Breast epithelium (tissue), 4 donors: Measurements from ENCODE around the gene RAB6A. TPM values are rescaled to one million over a fixed set of nuclear protein-coding genes. Genes with fewer than 3 reads are reported as not detected.
A peak's percentile ranks its signal among the peaks of the same experiment; 100 is the strongest.

Experiments used
- DNase-seq, 2 donors: peaks; one replicate each; pipeline ENCODE4 v3.0.0-alpha.2; 2019; ENCODE audit warnings: low spot score in 2 of 2
- H3K27ac ChIP-seq, 2 donors: fragments of 200-600 bp; sonication (generic) in 1 of 2; one replicate each; pipeline ENCODE4 v1.5.1; 2016 to 2019; ENCODE audit warnings: mild to moderate bottlenecking in 1 of 2
- H3K27me3 ChIP-seq, 2 donors: fragments of 200-600 bp; sonication (generic) in 1 of 2; one replicate each; pipeline versions ENCODE4 v1.5.1 to v1.6.0; 2017 to 2019; ENCODE audit warnings: control low read depth in 1 of 2, mild to moderate bottlenecking in 1 of 2
- H3K36me3 ChIP-seq: fragments of 200-600 bp; one replicate; pipeline ENCODE4 v1.5.1; 2019
- H3K4me1 ChIP-seq, 2 donors: fragments of 200-600 bp; sonication (generic); one replicate each; pipeline ENCODE4 v1.5.1; 2016 to 2019; ENCODE audit warnings: control low read depth in 1 of 2
- H3K4me3 ChIP-seq, 3 donors: fragments of 200-600 bp; sonication (generic); 1 replicate in 2 of 3; 2 replicates in 1 of 3; pipeline ENCODE4 v1.5.1; 2016 to 2019; ENCODE audit warnings: mild to moderate bottlenecking in 3 of 3, moderate library complexity in 2 of 3
- H3K9me3 ChIP-seq, 2 donors: fragments of 200-600 bp; sonication (generic) in 1 of 2; one replicate each; pipeline ENCODE4 v1.5.1; 2016 to 2019; ENCODE audit warnings: control low read depth in 1 of 2
- CTCF ChIP-seq, 3 donors: fragments of 450-650 bp; IDR thresholded peaks; one replicate each; pipeline ENCODE4 v1.5.1; 2016 to 2017; ENCODE audit warnings: antibody characterized with exemption in 3 of 3, mild to moderate bottlenecking in 3 of 3, moderate library complexity in 3 of 3
- POLR2A ChIP-seq: fragments of 450-650 bp; IDR thresholded peaks from one replicate; pipeline ENCODE4 v1.6.1; 2016; ENCODE audit warnings: antibody characterized with exemption, mild to moderate bottlenecking, moderate library complexity
- POLR2AphosphoS5 ChIP-seq, 3 donors: sonication (generic); formaldehyde crosslinking; IDR thresholded peaks; one replicate each; pipeline ENCODE4 v1.6.1; 2017; ENCODE audit warnings: antibody characterized with exemption in 3 of 3
- intact Hi-C: fragments of 100-400 bp; cut with DNase I; formaldehyde crosslinking; loops from one replicate; pipeline ENCODE4 v1.15.1; 2023; ENCODE audit warnings: low total_unique reads
- total RNA-seq, 3 donors: library from RNA; depleted of rRNA; stranded (reverse); fragments of >200 nt; gene quantifications; one replicate each; pipeline ENCODE4 v1.1.0, GENCODE V29; 2016

Gene RAB6A
- total RNA-seq, 3 donors from 2014 or later: 79.6 to 119 (median 102) TPM

DNA sequence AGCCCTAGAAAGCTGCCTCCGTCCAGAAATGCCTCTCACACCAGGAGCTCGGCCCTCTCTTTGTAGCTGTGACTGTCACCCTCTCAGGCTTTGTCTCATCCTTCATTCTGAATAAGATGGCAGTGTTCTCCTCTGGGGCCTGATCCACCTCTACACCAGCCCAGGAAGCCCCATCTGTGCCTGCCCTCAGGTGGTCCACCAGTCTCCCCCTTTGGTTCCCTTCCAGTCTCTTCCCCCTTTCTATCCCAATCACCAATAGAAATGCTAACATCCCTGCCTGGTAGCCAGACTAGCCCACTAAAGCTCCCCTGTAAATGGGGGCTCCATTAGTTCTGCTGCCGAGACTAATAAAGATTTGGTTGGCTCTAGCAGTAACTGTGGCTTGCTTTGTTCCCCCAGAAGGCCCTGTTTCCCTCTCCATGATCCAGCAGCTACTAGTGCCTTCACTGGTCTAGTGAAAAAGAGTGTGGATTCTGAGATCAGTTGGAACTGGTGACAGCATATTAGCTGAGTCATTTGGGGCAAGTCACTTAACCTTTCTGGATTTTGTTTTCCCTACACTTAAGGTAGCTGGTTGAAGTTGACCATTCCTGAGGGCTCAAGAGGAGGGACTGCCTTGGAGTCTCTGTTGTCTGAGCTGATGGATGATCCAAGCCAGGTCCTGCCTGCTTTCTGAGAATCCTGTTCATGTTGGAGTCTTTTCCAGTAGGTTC is 98.3 kb downstream of the RAB6A start:
- intact Hi-C loops: no loop called here
- TF ChIP-seq POLR2AphosphoS5 (IDR thresholded peaks at IDR 0.05) (no peak), CTCF (IDR thresholded peaks at IDR 0.05) (no peak), POLR2A (no peak)

DNA sequence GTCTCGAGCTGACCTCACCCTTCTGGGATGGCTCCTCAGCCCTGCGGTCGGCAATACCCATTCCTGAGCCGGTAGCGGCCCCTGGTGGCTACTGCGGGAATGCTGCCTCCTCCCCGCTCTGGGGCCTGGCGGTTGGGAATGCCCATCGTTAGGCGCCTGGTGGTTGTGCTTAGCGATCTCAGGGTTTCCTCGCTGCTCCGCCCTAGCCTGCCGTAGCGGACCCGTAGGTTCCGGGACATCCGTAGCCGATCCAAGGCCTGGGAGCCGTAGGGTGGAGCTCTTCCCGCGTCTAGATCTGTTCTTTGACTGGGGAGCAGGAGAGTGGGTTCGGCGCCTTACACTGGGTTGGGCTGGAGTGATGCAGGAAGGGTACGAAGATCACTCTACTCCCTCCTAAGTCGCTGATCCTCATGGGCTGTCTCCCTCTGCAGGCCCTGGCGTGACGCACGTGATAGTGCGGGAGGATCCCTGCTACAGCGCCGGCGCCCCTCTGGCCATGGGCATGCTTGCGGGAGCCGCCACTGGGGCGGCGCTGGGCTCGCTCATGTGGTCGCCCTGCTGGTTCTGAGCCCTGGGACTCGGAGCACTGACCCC is 99.7 kb downstream of the RAB6A start:
- peak; percentile 80 to 89 for DNase-seq
- intact Hi-C loops: no loop called here
- no peaks in the 10 kb centered on the region for H3K9me3 ChIP-seq
- H3K27me3 ChIP-seq: no peaks in the 10 kb centered on the region
- peak; percentile 93 to 99 (median 99) for TF ChIP-seq CTCF (IDR thresholded peaks at IDR 0.05)
- TF ChIP-seq POLR2A: no peak
- TF ChIP-seq POLR2AphosphoS5 (IDR thresholded peaks at IDR 0.05): peak in 2 of 3 donors; percentile 46 to 63
- H3K36me3 ChIP-seq: no peaks in the 10 kb centered on the region
- H3K27ac ChIP-seq: peak overlapping the region in 1 of 2 donors; percentile 63
- no peaks in the 10 kb centered on the region for H3K4me1 ChIP-seq
- H3K4me3 ChIP-seq: peak overlapping the region; percentile 22 to 65 (median 33)

More for the DNA sequence above, 98.3 kb downstream of the RAB6A start:
- H3K4me1 ChIP-seq: no peaks in the 10 kb centered on the region
- H3K9me3 ChIP-seq: no peaks in the 10 kb centered on the region
- H3K27me3 ChIP-seq: no peaks in the 10 kb centered on the region
- H3K36me3 ChIP-seq: no peaks in the 10 kb centered on the region
- H3K27ac ChIP-seq: no peak overlapping the region
- DNase-seq: no peak
- H3K4me3 ChIP-seq: no peak overlapping the region

DNA sequence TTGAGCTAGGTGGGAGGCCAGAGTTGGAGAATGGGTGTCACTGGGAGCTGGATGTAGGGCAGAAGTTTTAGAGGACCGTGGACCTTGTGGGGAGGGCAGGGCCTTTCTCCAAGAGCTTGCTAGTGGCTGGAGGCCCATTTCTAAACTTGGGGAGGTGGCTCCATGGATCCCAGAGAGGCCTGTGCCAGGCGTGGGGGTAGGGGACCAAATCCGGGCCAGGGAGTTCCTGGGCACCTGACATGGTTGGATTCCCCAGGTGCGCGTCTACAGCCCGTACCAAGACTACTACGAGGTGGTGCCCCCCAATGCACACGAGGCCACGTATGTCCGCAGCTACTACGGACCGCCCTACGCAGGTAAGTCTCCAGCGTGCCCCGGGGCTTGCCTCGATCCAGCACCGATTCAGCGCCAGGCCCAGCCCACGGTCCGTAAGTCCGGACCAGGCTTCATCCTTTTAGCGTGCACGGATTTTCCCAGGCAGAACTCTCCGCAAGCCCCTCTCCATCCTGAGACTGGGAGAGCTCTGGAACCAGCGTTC is 100.3 kb downstream of the RAB6A start:
- intact Hi-C loops: no loop called here
- Histone ChIP-seq H3K4me1 (no peaks in the 10 kb centered on the region), H3K27me3 (no peaks in the 10 kb centered on the region), H3K4me3 (peak overlapping the region; percentile 22 to 65 (median 33)), H3K9me3 (no peaks in the 10 kb centered on the region), H3K27ac (peak overlapping the region in 1 of 2 donors; percentile 63), H3K36me3 (no peaks in the 10 kb centered on the region)
- DNase-seq: no peak
- no peak for TF ChIP-seq POLR2A
- no peak for TF ChIP-seq CTCF (IDR thresholded peaks at IDR 0.05)
- no peak for TF ChIP-seq POLR2AphosphoS5 (IDR thresholded peaks at IDR 0.05)

GRCh38 chr11:73659961-73660360 is 100.9 kb downstream of the RAB6A start:
- DNase-seq: no peak
- Histone ChIP-seq H3K9me3 (no peaks in the 10 kb centered on the region), H3K27me3 (no peaks in the 10 kb centered on the region), H3K4me3 (no peak overlapping the region), H3K36me3 (no peaks in the 10 kb centered on the region), H3K27ac (peak overlapping the region; percentile 9 to 63), H3K4me1 (no peaks in the 10 kb centered on the region)
- TF ChIP-seq CTCF (IDR thresholded peaks at IDR 0.05): no peak
- TF ChIP-seq POLR2AphosphoS5 (IDR thresholded peaks at IDR 0.05): no peak
- no peak for TF ChIP-seq POLR2A
- intact Hi-C loops: no loop called here

GRCh38 chr11:73656985-73657384 is 103.9 kb downstream of the RAB6A start:
- no peak overlapping the region for H3K4me3 ChIP-seq
- H3K36me3 ChIP-seq: no peaks in the 10 kb centered on the region
- intact Hi-C loops: no loop called here
- no peak for TF ChIP-seq POLR2A
- no peak for TF ChIP-seq POLR2AphosphoS5 (IDR thresholded peaks at IDR 0.05)
- no peak for TF ChIP-seq CTCF (IDR thresholded peaks at IDR 0.05)
- no peak overlapping the region for H3K27ac ChIP-seq
- no peaks in the 10 kb centered on the region for H3K4me1 ChIP-seq
- no peak for DNase-seq
- H3K9me3 ChIP-seq: no peaks in the 10 kb centered on the region
- H3K27me3 ChIP-seq: no peaks in the 10 kb centered on the region
